Measurements from ENCODE around the gene MTHFD1L.
"Not testable (repeated sequence)": the region's sequence is repeated elsewhere in the genome, so short reads cannot be mapped to it uniquely, and the experiment has no call there.

MTHFD1L gene

GRCh38 chr6:150865406-150866146 lies at the start of gene MTHFD1L:
Gene MTHFD1L, plus strand, starts transcription at chr6:150865702. Its CDS starts 121 bp downstream, at chr6:150865823.
- DNase-seq (ENCODE audit: low spot score), result peak; percentile 94

- DNase-seq (ENCODE audit: low spot score), result not testable (repeated sequence)
Measured at GRCh38 chr6:150816554-150816953, 48.9 kb upstream of the MTHFD1L start.

GRCh38 chr6:150822932-150823331 lies 42.6 kb upstream of the MTHFD1L start:
- DNase-seq (ENCODE audit: low spot score), result no peak

- DNase-seq (ENCODE audit: low spot score), result no peak
Measured at GRCh38 chr6:150826788-150827187, 38.7 kb upstream of the MTHFD1L start.

- DNase-seq (ENCODE audit: low spot score), result not testable (repeated sequence)
Measured at GRCh38 chr6:150828107-150828506, 37.4 kb upstream of the MTHFD1L start.

- DNase-seq (ENCODE audit: low spot score), result no peak
Measured at GRCh38 chr6:150830439-150831165, 34.9 kb upstream of the MTHFD1L start.

GRCh38 chr6:150831577-150831976 lies 33.9 kb upstream of the MTHFD1L start:
- DNase-seq (ENCODE audit: low spot score), result no peak

GRCh38 chr6:150835620-150836019 lies 29.9 kb upstream of the MTHFD1L start:
- no peak for DNase-seq (ENCODE audit: low spot score)

- no peak for DNase-seq (ENCODE audit: low spot score)
Measured at GRCh38 chr6:150840185-150840584, 25.3 kb upstream of the MTHFD1L start.

- DNase-seq (ENCODE audit: low spot score), result no peak
Measured at GRCh38 chr6:150841189-150841588, 24.3 kb upstream of the MTHFD1L start.

- no peak for DNase-seq (ENCODE audit: low spot score)
Measured at GRCh38 chr6:150841697-150842096, 23.8 kb upstream of the MTHFD1L start.

GRCh38 chr6:150844371-150844770 lies 21.1 kb upstream of the MTHFD1L start:
- no peak for DNase-seq (ENCODE audit: low spot score)

GRCh38 chr6:150846641-150847040 lies 18.9 kb upstream of the MTHFD1L start:
- DNase-seq (ENCODE audit: low spot score), result no peak

- no peak for DNase-seq (ENCODE audit: low spot score)
Measured at GRCh38 chr6:150848400-150848799, 17.1 kb upstream of the MTHFD1L start.

- not testable (repeated sequence) for DNase-seq (ENCODE audit: low spot score)
Measured at GRCh38 chr6:150854392-150854791, 11.1 kb upstream of the MTHFD1L start.

GRCh38 chr6:150855171-150855570 lies 10.3 kb upstream of the MTHFD1L start:
- not testable (repeated sequence) for DNase-seq (ENCODE audit: low spot score)

- DNase-seq (ENCODE audit: low spot score), result no peak
Measured at GRCh38 chr6:150857062-150857944, 8.2 kb upstream of the MTHFD1L start.

GRCh38 chr6:150857945-150858308 lies 7.6 kb upstream of the MTHFD1L start:
- no peak for DNase-seq (ENCODE audit: low spot score)

GRCh38 chr6:150861448-150862168 lies 3.9 kb upstream of the MTHFD1L start:
- not testable (repeated sequence) for DNase-seq (ENCODE audit: low spot score)

- DNase-seq (ENCODE audit: low spot score), result no peak
Measured at GRCh38 chr6:150863213-150863928, 2.1 kb upstream of the MTHFD1L start.

GRCh38 chr6:150865043-150865405 lies 478 bp upstream of the MTHFD1L start:
- no peak for DNase-seq (ENCODE audit: low spot score)
